Hematopoietic multipotent progenitor cell treated with erythropoietin and hydrocortisone succinate and interleukin-3 and kit ligand, for 17 days (in vitro differentiated cells): ENCODE data around the gene PERCC1.

Experiments used
- DNase-seq: peaks from one replicate; pipeline ENCODE4 v3.0.0-alpha.2; 2015; ENCODE audit warnings: low spot score

Gene PERCC1

GRCh38 chr16:1450218-1450617 lies 19.3 kb downstream of the PERCC1 start:
- DNase-seq, result no peak

GRCh38 chr16:1450841-1451240 lies 20.0 kb downstream of the PERCC1 start:
- no peak for DNase-seq

- no peak for DNase-seq
Observed at GRCh38 chr16:1451702-1452392, 21.0 kb downstream of the PERCC1 start.

DNA sequence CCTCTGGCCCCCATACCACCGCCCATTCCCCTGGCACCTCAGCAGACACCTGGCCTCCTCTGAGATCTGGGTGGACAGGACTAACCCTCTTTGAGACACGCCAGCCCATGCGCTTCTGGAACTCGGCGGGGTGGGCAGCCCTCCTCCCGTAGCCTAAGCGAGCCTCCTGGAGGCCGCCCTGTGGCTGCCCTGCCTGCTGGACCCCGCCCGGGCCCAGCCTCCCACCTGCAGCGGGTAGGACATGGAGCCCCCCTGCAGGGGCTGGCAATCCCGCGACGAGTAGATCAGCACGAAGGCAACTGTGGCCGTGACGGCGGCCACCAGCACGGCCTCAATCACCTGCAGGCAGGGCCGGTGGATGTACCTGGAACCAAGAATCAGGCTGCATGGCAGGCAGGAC lies 21.7 kb downstream of the PERCC1 start:
- DNase-seq, result no peak

DNA sequence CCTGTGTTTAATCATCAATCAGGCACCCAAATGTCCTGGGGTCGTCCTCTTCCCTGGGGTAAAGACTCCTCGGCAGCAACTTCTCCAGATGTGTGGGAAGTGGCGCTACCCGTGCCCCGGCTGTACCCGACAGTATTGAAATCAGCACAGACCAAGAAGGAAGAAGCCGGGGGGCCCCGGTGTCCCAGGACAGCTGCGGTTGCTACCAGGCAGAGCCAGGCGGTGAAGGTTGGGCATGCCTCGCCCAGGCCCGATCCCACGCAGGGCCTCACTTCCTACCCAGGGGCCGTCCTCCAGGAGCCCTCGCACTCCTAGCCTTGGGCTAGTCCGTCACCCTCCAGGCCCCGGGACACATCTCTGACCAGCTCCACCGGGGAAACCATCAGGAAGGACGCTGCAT lies 22.4 kb downstream of the PERCC1 start:
- no peak for DNase-seq

- DNase-seq, result no peak
Observed at GRCh38 chr16:1454561-1454960, 23.7 kb downstream of the PERCC1 start.

GRCh38 chr16:1455190-1456171 lies 24.6 kb downstream of the PERCC1 start:
- DNase-seq, result no peak

- no peak for DNase-seq
Observed at GRCh38 chr16:1456951-1457350, 26.1 kb downstream of the PERCC1 start.

GRCh38 chr16:1457489-1458245 lies 26.8 kb downstream of the PERCC1 start:
- no peak for DNase-seq

DNA sequence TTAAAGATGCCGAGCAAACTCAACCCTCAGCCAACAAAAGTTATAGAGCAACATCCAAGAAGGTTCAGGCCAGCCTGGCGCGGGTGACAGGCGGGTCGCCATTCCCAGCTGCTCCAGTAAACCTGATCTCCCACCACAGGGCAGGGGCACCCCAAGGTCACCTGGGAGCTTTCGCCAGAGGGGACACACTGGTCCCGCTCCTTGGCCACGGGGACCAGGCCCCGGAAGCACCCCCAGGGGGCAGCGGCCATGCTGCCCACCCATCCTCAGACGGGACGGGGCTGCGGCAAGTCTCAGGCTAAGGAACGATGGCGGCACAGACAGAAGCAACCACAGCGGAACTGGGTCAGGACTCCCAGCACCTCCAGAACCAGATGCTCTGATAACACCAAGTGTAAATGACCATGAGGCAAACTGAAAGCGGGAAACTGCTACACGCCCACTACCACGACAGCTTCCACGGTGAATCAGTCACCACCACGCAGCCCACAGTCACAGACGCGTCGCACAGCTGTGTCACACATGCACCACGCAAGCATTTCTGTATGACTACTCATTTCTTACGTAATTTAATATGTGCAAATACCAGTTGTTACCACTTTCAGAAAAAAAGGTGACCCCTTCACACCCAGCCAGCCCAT lies 27.6 kb downstream of the PERCC1 start:
- no peak for DNase-seq

DNA sequence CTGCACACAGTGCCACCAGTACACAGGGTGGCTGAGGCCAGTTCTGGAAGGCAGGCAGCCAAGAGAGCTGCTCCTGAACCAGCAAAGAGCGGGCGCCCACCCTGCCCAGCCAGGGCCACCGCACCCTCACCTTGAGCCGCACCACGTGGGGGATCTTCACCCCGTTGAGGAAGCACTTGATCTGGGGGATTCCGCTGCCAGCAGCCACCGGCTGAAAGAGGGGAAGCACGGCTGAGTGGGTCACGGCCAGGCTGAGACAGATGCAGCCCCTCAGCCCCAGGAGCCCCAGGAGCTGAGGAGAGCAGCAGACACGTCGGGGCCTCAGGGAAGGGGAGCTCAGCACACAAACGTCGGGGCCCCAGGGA lies 28.1 kb downstream of the PERCC1 start:
- DNase-seq, result no peak

- DNase-seq, result no peak
Observed at GRCh38 chr16:1459967-1460366, 29.1 kb downstream of the PERCC1 start.

GRCh38 chr16:1460602-1461138 lies 29.8 kb downstream of the PERCC1 start:
- DNase-seq, result no peak

GRCh38 chr16:1461146-1461545 lies 30.3 kb downstream of the PERCC1 start:
- DNase-seq, result no peak

DNA sequence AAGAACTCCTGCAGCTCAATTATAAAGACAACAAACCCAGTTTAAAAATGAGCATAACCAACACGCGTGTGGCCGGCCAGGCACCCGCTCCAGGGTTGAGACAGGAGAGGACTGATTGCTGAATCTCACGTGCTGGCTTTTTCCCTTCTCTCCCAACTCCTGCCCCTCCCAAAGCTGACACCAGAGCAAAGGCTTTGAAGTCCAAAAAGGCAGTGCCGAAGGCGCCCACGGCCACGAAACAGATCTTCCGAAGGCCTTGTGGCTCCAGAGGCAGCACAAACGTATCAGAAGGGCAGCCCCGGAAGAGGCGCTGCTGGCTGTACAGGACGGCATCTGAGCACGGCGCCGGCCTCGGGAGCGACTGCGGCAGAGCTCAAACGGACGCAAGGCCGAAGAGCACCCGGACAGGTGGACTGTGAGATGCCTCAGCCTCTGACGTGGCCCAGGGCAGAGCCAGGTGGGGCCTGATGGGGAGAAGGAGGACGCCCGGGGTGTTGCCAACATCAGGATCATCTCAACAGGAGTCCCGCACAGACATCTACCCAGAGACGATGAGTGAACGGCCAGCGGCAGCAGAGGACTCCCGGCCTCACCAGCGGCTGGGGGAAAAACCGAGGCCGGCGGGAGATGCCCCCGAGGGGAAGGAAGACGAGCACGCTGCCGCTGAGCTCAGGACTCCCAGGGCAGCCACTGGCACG lies 33.5 kb downstream of the PERCC1 start:
- DNase-seq, result no peak

DNA sequence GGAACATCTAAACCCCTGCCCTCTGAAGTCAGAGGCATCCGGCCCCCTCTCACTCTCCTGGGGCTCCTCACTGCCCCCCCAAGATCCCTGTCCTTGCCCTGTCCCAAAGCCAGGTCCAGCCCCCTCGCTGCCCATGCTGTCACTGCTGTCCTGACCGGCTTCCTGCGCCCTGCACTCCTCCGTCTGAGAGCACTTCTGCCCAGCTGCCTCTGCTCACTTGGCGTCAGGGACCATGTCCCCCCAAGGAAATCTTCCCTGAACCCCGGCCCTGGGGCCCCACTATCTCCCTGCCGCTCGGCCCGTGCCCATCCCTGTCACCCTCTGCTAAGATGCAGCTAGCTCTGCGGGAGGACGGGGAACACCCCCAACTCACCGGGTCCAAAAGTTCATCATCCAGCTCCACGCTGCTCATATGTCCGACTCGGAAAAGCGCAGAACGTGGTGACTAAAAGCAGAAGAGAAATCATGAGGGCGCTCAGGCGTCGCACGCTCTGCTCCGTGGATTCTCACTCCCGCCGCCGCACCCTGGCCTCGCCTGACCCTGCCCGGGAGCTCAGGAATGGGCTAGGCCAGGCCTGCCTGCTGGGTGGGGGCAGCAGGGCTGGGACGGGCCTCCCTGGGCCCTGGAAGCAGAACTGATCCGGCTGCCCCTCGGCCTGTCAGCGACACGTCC lies 34.2 kb downstream of the PERCC1 start:
- no peak for DNase-seq

DNA sequence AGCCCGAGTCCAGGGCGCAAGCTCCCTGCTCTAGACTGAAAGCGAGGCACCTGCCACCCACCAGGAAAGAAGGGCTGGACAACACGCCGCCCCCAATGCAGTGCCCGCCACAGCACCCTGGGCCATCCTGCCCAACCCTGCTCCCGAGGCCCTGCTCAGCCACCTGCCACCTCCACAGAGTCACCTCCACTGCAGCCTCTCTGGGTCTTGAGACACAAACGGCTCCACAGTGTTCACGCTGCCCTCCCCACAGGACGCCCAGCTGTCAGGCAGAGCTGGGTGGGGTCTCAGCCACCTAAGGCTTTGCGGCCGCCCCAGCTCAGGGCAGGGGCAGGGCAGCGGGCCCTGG lies 34.7 kb downstream of the PERCC1 start:
- DNase-seq, result no peak

- DNase-seq, result no peak
Observed at GRCh38 chr16:1466054-1466453, 35.2 kb downstream of the PERCC1 start.

- no peak for DNase-seq
Observed at GRCh38 chr16:1466968-1467521, 36.2 kb downstream of the PERCC1 start.

- no peak for DNase-seq
Observed at GRCh38 chr16:1468426-1468810, 37.5 kb downstream of the PERCC1 start.
